Measurements from ENCODE around the gene PANK3.
"Not testable (repeated sequence)": the region's sequence is repeated elsewhere in the genome, so short reads cannot be mapped to it uniquely, and the experiment has no call there.

PANK3 gene

GRCh38 chr5:168578538-168579487 is at the start of gene PANK3:
PANK3 (minus strand) TSS chr5:168579368; CDS start chr5:168579283, 85 bp downstream.
- peak; percentile 3 for DNase-seq (ENCODE audit: low read depth)

DNA sequence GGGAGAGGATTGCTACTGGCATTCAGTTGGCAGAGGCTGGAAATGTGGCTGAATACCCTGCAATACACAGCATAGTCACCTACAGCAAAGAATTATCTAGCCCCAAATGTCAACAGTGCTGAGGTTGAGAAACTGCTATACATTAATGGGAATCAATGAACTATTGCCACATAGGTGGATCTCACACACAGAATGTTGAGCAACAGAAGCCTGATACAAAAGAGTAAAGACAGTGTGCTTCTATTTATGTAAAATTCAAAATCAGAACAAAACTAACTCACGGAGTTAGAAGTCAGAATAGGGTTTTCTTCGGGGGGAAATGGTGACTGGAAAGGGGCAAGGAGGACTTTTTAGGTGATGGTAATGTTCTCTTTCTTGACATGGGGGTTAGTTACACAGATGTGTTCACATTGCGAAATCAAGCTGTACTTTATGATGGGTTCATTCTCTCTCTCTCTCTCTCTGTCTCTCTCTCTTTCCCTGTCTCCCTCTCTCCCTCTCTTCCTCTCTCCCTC is 45.7 kb upstream of the PANK3 start:
- DNase-seq (ENCODE audit: low read depth) = no peak

DNA sequence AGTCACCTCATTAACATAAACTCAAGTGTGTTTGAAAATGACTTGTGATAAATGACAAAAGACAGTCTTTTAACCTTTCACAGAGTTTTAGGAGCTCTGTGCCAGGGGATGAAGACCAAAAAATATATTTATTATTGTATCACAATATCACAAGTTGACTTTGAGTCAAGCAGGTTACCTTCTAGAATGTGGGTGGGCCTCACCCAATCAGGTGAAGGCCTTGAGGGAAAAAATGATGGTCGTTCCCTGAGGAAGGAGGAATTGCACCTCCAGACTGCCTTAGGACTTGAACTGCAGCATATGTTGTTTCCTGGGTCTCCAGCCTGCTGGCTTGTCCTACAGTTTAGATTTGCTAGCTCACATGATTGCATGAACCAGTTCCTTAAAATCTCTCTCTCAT is 41.6 kb upstream of the PANK3 start:
- no peak for DNase-seq (ENCODE audit: low read depth)

DNA sequence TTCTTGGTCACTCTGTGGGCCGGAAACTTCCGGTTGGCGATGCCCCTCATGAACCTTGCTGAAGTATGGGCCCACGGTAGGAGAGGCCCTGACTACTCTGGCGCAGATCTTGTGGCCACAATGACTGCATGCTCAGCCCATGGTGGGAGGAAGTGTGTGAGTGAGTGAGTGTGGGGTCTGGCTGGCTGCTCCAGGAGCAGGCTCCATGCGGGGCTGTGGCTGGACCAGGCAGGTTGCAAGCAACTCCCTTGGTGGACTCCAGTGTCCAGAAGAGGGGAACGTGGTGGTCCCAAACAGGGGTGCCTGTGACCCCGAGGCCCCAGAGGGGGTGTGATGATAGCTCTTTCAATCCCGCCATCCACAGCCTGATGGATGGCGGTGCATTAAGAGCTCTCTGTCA is 35.5 kb upstream of the PANK3 start:
- no peak for DNase-seq (ENCODE audit: low read depth)

DNA sequence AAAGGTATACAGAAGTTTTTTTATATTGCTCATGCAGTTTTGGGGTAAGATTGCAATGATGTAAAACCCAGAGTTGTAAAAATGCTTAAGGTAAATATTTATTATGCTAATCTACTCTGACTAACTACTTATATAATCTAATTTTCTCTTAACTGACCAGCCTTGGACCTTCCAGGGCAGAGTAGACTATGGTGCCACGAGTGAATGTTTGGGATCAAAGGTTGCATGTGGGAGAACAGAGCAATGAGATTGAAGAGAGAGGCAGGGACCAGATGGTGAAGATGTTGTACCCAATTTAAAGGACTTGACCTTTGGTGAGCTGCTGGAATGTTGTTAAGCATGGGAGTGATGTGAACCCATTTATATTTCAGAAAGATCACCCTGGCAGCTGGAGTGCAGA is 34.8 kb upstream of the PANK3 start:
- DNase-seq (ENCODE audit: low read depth) = no peak

DNA sequence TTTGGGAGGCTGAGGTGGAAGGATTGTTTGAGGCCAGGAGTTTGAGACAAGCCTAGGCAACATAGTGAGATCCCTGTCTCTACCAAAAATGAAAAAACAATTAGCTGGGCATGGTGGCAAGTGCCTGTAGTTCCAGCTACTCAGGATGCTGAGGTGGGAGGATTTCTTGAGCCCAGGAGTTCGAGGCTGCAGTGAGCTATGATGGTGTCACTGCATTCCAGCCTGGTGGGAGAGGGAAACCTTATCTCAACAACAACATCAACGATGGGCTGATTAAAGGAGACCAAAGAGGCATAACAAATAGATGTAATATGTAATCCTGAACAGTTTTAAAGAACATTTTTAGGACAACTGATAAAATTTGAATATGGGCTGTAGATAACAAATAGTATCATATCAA is 34.2 kb upstream of the PANK3 start:
- no peak for DNase-seq (ENCODE audit: low read depth)

DNA sequence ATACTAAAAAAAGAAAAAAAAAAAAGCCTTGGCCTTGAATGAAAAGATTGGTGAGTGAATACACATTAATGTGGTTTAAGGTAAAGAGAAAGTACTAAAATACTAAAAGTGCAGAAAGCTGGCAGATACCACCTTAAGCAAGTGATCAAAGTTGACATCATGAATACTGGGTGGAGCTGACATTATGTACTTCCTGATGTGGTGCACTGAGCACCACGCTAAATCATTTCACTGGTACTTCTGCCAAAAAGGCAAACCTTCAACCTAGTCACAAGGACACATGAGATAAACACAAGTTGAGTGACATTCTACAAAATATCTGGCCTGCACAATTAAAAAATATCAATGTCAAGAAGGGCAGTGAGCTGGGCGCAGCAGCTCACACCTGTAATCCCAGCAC is 33.8 kb upstream of the PANK3 start:
- DNase-seq (ENCODE audit: low read depth) = no peak

DNA sequence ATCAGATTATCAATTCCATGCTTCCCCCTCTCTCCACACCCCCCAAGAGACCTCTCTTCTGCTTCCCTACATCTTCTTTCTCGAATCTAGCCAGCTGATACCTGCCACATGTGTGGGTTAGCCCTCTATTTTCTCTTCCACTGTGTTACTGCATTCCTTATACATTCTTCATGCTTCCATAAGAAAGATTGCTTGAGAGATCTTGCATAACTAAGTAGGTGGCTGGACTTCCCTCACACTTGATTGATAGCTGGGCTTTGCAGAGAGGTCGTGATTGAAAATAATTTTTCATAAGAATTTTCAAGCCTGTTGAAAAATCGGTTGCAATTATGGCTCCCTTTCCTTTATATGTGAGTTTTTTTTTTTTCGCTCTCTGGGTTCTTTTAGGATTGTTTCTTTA is 33.0 kb upstream of the PANK3 start:
- no peak for DNase-seq (ENCODE audit: low read depth)

DNA sequence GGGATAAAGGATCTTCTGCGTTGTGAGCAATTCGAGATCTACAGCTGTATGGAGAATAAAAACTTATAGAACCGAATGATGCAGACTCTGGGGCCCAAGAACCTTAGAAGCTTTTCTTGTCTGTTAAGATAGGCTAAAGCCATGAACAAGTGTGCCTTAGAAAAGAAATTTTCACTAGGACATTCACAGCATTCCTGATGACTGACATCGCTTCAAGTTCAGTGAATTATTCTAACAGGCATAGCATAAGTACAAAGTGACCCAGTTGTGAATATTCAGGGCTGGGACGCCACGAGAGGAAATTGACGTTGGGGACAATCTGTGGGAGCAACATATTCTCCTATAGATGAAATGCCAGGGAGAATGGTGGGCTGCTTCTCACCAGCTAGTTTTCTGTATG is 32.0 kb upstream of the PANK3 start:
- DNase-seq (ENCODE audit: low read depth) = no peak

DNA sequence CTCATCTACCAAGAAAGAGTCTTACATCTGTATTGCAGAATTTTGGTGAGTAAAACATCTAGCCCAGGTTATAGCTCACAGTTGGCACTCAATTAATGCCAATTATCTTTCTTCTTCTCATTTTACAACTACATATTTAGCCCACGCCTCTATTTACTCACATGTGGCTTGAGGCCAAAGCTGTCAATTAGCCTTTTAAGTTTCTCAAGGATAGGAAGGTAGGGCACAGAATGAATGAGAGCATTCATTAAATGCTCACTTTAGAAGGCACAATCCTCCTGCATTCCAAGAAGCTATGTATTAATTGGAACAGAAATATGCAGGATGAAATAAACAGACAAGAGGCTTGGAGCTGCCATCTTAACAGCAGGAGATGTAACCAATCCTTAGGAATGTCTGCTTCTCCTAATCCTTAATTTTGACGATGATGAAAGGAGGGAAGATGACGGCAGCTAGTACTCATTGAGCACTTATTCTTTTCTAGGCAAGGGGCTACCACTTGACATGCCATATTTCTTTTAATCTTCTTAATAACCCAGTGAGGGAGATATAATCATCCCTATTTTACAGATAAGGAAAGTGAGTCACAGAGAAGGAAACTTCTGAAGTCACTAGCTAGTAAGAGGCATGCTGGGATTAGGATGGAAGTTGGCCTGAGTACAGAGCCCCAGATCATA is 30.8 kb upstream of the PANK3 start:
- DNase-seq (ENCODE audit: low read depth) = no peak

GRCh38 chr5:168608821-168609220 is 29.7 kb upstream of the PANK3 start:
- no peak for DNase-seq (ENCODE audit: low read depth)

GRCh38 chr5:168608386-168608785 is 29.2 kb upstream of the PANK3 start:
- DNase-seq (ENCODE audit: low read depth) = no peak

GRCh38 chr5:168607946-168608345 is 28.8 kb upstream of the PANK3 start:
- no peak for DNase-seq (ENCODE audit: low read depth)

- no peak for DNase-seq (ENCODE audit: low read depth)
Observed at GRCh38 chr5:168606562-168606961, 27.4 kb upstream of the PANK3 start.

DNA sequence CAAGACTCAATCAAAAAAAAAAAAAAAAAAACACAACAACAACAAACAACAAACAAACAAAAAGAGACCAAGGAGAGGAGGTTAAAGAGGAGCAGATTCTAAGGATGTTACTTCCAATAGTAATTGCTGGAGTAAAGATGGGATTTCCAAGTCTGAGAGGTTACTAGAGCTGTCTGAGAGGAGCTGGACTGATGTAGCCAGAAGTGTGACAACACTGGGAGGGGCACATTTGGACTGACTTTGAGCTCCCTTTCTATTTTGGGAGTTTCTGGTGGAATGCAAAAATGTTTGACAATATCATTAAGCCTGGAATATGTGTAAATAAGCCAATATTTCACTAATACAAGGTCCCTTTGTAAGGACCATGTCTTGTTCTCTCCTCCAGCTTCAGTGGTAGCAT is 25.3 kb upstream of the PANK3 start:
- no peak for DNase-seq (ENCODE audit: low read depth)

- no peak for DNase-seq (ENCODE audit: low read depth)
Observed at GRCh38 chr5:168603746-168604145, 24.6 kb upstream of the PANK3 start.

GRCh38 chr5:168602517-168602916 is 23.3 kb upstream of the PANK3 start:
- DNase-seq (ENCODE audit: low read depth) = no peak

DNA sequence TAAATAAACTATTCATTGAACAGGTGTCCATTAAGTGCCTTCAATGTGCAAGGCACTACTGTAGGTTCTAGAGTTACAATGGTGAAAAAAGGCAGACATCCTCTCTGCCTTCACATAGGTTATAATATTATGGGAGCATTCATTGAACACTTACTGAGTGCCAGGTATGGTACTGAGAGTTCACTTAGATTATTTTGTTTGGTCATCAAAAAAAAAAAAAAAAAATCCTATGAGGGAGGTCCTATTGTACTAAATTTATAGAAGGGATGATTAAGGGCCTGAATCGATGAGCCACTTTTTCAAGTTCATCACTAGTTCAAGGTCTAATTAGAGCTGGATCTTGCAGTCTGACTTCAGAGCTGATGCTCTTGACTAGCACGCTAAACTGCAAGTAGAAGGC is 22.8 kb upstream of the PANK3 start:
- no peak for DNase-seq (ENCODE audit: low read depth)

- no peak for DNase-seq (ENCODE audit: low read depth)
Observed at GRCh38 chr5:168600409-168600808, 21.2 kb upstream of the PANK3 start.

DNA sequence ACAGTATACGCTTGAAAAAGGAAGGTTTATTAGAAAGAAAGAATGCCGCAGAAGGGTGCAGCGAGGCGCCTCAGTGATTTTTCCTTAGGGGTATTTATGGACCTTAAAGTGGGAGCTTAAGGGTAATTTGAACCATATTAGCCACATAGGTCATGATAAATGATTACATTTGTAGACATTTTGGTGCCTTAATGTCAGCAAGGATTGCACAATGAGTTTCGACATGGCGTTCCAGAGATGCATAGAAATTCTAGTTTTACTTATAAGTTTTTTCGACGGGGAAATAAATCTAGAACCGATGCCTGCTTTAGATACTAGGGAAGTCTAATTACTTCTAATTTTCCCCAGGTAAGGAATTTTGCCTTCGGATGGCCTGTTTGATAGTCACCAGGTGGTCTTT is 20.7 kb upstream of the PANK3 start:
- no peak for DNase-seq (ENCODE audit: low read depth)

DNA sequence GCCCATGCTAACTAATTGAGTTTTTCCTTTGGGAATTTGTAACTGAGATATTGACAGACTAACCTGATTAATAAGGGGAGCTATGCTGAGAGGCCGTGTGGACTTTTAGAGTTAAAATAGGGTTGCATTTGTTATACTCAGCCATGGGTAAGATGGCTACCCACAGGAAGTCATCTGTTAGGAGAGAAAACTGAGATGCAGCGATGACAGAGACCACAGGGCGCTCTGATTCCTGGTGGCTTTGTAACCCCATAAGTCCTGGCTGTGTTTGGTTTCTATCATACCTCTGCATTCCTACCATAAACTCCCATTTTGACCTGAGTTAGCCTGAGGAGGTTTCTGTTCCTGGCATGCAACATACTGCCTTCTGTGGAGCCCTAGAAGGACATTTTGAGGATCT is 19.5 kb upstream of the PANK3 start:
- DNase-seq (ENCODE audit: low read depth) = no peak

DNA sequence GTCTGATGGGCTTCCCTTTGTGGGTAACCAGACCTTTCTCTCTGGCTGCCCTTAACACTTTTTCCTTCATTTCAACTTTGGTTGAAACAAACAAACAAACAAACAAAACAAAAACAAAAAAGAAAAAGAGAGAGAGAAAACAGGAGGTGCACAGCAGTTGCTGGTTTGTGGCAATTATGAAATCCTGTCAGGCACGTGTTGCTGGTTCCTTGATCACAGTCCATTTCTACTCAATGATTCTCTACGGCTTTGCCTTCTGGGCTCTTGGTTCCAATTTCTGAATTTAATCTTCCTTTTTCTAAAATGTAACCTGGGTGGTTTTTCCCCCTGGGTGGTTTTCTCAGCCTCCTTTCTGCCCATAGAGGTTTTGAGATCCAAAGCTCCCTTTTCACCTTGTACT is 17.8 kb upstream of the PANK3 start:
- no peak for DNase-seq (ENCODE audit: low read depth)

GRCh38 chr5:168596122-168596521 is 17.0 kb upstream of the PANK3 start:
- DNase-seq (ENCODE audit: low read depth) = not testable (repeated sequence)
